IMR-90 (cell line): ENCODE data around the gene PIEZO2. TPM values are rescaled to one million over a fixed set of nuclear protein-coding genes. Genes with fewer than 3 reads are reported as not detected.

ENCODE experiments used
- ATAC-seq: fragments of 200-7000 bp; cut with Tn5 transposase; 2 replicates; pipeline ENCODE4 v1.9.1; 2020; ENCODE audit warnings: low read depth, mild to moderate bottlenecking, moderate library complexity
- BruUV-seq: library from RNA; stranded (reverse); fragments of 400-500 nt; replicated peaks from 2 replicates; lab custom pipeline; 2021; lab: Mats Ljungman, UMichigan
- CTCF ChIA-PET: fragments of 300-600 bp; formaldehyde crosslinking; extraction: SDS; loops from one replicate; lab custom pipeline; 2021; ENCODE audit warnings: antibody characterized with exemption; lab: Yijun Ruan, JAX
- POLR2A ChIA-PET: fragments of 300-600 bp; sonication (Branson Sonifier 250); formaldehyde crosslinking; loops from one replicate; lab custom pipeline; 2022; ENCODE audit warnings: antibody characterized with exemption; ENCODE audit not compliant: unreplicated experiment; lab: Charles Lee
- DNase-seq: peaks from one replicate; pipeline ENCODE4 v3.0.0; 2013
- H2AFZ ChIP-seq: replicated peaks from 2 replicates; pipeline ENCODE3; 2013; ENCODE audit warnings: low read length, mild to moderate bottlenecking; ENCODE audit not compliant: poor library complexity
- H2AK5ac ChIP-seq: 2 replicates; pipeline ENCODE4 v1.6.1; 2013; ENCODE audit warnings: low read depth, low read length, inconsistent platforms
- H2AK9ac ChIP-seq: replicated peaks from 2 replicates; pipeline ENCODE3; 2013; ENCODE audit warnings: mild to moderate bottlenecking, low read depth, low read length, moderate library complexity; ENCODE audit not compliant: poor library complexity
- H2BK120ac ChIP-seq: 2 replicates; pipeline ENCODE4 v1.6.1; 2013; ENCODE audit warnings: low read depth, low read length, inconsistent platforms
- H2BK15ac ChIP-seq: 3 replicates; pipeline ENCODE4 v1.6.1; 2013; ENCODE audit warnings: low read depth, low read length, inconsistent platforms
- H2BK20ac ChIP-seq: 2 replicates; pipeline ENCODE4 v1.6.1; 2013; ENCODE audit warnings: low read depth, mild to moderate bottlenecking, inconsistent platforms, low read length, moderate library complexity
- H2BK5ac ChIP-seq: 2 replicates; pipeline ENCODE4 v1.6.1; 2013; ENCODE audit warnings: mild to moderate bottlenecking, low read depth, low read length, inconsistent platforms; ENCODE audit not compliant: poor library complexity, severe bottlenecking
- H3K14ac ChIP-seq: replicated peaks from 2 replicates; pipeline ENCODE4 v1.6.1; 2013; ENCODE audit warnings: low read depth, low read length, inconsistent platforms
- H3K18ac ChIP-seq: 2 replicates; pipeline ENCODE4 v1.6.1; 2013; ENCODE audit warnings: low read depth, low read length, control low read depth
- H3K23ac ChIP-seq: 2 replicates; pipeline ENCODE4 v1.6.1; 2013; ENCODE audit warnings: low read depth, low read length, inconsistent platforms
- H3K27ac ChIP-seq: 2 replicates; pipeline ENCODE4 v1.5.1; 2013; ENCODE audit warnings: mild to moderate bottlenecking, control low read depth, low read length; ENCODE audit not compliant: insufficient read depth
- H3K27me3 ChIP-seq: 2 replicates; pipeline ENCODE4 v1.6.1; 2013; ENCODE audit warnings: low read length; ENCODE audit not compliant: control insufficient read depth, insufficient read depth
- H3K36me3 ChIP-seq: 2 replicates; pipeline ENCODE4 v1.6.1; 2013; ENCODE audit warnings: low read length, mixed read lengths; ENCODE audit not compliant: control insufficient read depth, insufficient read depth
- H3K4ac ChIP-seq: 2 replicates; pipeline ENCODE4 v1.6.1; 2013; ENCODE audit warnings: low read depth, low read length, inconsistent platforms
- H3K4me1 ChIP-seq: 2 replicates; pipeline ENCODE4 v1.6.1; 2013; ENCODE audit warnings: low read length, mixed read lengths; ENCODE audit not compliant: control insufficient read depth, insufficient read depth
- H3K4me2 ChIP-seq: 2 replicates; pipeline ENCODE4 v1.6.1; 2013; ENCODE audit warnings: low read depth, mild to moderate bottlenecking, control low read depth, low read length, moderate library complexity
- H3K4me3 ChIP-seq: 2 replicates; pipeline ENCODE4 v1.5.1; 2013; ENCODE audit warnings: low read depth, mild to moderate bottlenecking, control low read depth, low read length, moderate library complexity; ENCODE audit not compliant: insufficient read depth
- H3K56ac ChIP-seq: 2 replicates; pipeline ENCODE4 v1.6.1; 2013; ENCODE audit warnings: low read length, inconsistent platforms; ENCODE audit not compliant: insufficient read depth; ENCODE audit errors: extremely low read depth
- H3K79me1 ChIP-seq, 2 experiments: 2 replicates each; pipeline ENCODE4 v1.6.1; 2013; ENCODE audit warnings: low read length in 2 of 2, inconsistent platforms in 1 of 2, low read depth in 1 of 2
- H3K9ac ChIP-seq: 2 replicates; pipeline ENCODE4 v1.6.1; 2013; ENCODE audit warnings: low read depth, low read length, control low read depth
- H3K9me1 ChIP-seq: 2 replicates; pipeline ENCODE4 v1.6.1; 2013; ENCODE audit warnings: low read length, inconsistent platforms; ENCODE audit not compliant: insufficient read depth
- H3K9me3 ChIP-seq: 2 replicates; pipeline ENCODE4 v1.6.1; 2013; ENCODE audit warnings: low read length; ENCODE audit not compliant: control insufficient read depth, insufficient read depth
- H4K20me1 ChIP-seq: 2 replicates; pipeline ENCODE4 v1.6.1; 2013; ENCODE audit warnings: low read length, inconsistent platforms; ENCODE audit not compliant: insufficient read depth
- H4K5ac ChIP-seq: 2 replicates; pipeline ENCODE4 v1.6.1; 2013; ENCODE audit warnings: mild to moderate bottlenecking, low read depth, low read length, control low read depth
- H4K8ac ChIP-seq, 2 experiments: 2 replicates each; pipeline ENCODE4 v1.6.1; 2013; ENCODE audit warnings: low read depth in 2 of 2, low read length in 2 of 2, control low read depth in 1 of 2, inconsistent platforms in 1 of 2
- H4K91ac ChIP-seq: 2 replicates; pipeline ENCODE4 v1.6.1; 2013; ENCODE audit warnings: low read depth, low read length, inconsistent platforms; ENCODE audit not compliant: insufficient read depth
- CEBPB ChIP-seq: IDR thresholded peaks from 2 replicates; pipeline ENCODE4 v1.6.1; 2012; ENCODE audit warnings: low read depth, low read length, improper control_type of control experiment
- MXI1 ChIP-seq: IDR thresholded peaks from 2 replicates; pipeline ENCODE4 v1.6.1; 2012; ENCODE audit warnings: low read depth, mild to moderate bottlenecking, low read length, moderate library complexity, borderline replicate concordance
- whole genome bisulfite sequencing, 2 experiments: methylation state at CpG; one replicate each; pipeline versions ENCODE4 v1.1.5 to v1.1.7; 2013; ENCODE audit warnings: missing lambda C conversion rate in 2 of 2; ENCODE audit not compliant: insufficient read length in 1 of 2; ENCODE audit errors: extremely low coverage in 2 of 2; 5-methylcytosine and 5-hydroxymethylcytosine counted together
- dilution Hi-C: fragments of 300-500 bp; cut with HindIII; formaldehyde crosslinking; loops from one replicate; pipeline ENCODE4 v1.14.3; 2018; ENCODE audit warnings: low sequenced_read_pairs; ENCODE audit not compliant: unreplicated experiment
- in situ Hi-C: fragments of 300-500 bp; cut with MboI; formaldehyde crosslinking; loops from 3 replicates; pipeline ENCODE4 v1.14.3; 2019; ENCODE audit warnings: low sequenced_read_pairs, inconsistent platforms, mixed read lengths
- intact Hi-C: fragments of 100-400 bp; cut with micrococcal nuclease; formaldehyde crosslinking; loops from 2 replicates; pipeline ENCODE4 v1.10.0; 2022
- polyA plus RNA-seq, 3 experiments: library from polyadenylated mRNA; depleted of rRNA; stranded (reverse); fragments of >200 nt; gene quantifications; 2 replicates each; pipeline ENCODE4 v1.2.3, GENCODE V29; 2012; ENCODE audit warnings: low replicate concordance in 1 of 3
- total RNA-seq: library from RNA; depleted of rRNA; stranded (reverse); fragments of >200 nt; gene quantifications from 2 replicates; pipeline ENCODE4 v1.2.3, GENCODE V29; 2012

The PIEZO2 gene
- total and polyA plus RNA-seq, 2 of the 4 experiments (the other 2 are of a cell fraction) = 2.4 to 4.1 TPM

GRCh38 chr18:10792181-10792580, 357.2 kb downstream of the PIEZO2 start:
- peak; percentile 6 for DNase-seq
- dilution Hi-C loops = no loop called here
- Histone ChIP-seq H3K23ac (no peak overlapping the region), H3K79me1 (no peaks in the 10 kb centered on the region), H3K56ac (no peak overlapping the region), H3K9me1 (peaks cover 12% of the 10 kb centered on the region), H4K5ac (no peak overlapping the region), H3K14ac (no peak overlapping the region), H3K27ac (no peak overlapping the region), H3K4me3 (no peak overlapping the region), H4K20me1 (no peaks in the 10 kb centered on the region; the same call in 1 of the 2 replicates), H3K36me3 (peaks cover 4% of the 10 kb centered on the region; the same call in 1 of the 2 replicates), H3K4ac (no peak overlapping the region), H3K9ac (no peak overlapping the region), H2BK20ac (no peak overlapping the region), H2AFZ (no peak overlapping the region), H2AK9ac (no peak overlapping the region), H3K18ac (no peak overlapping the region), H3K9me3 (no peaks in the 10 kb centered on the region), H2BK120ac (no peak overlapping the region), H2BK5ac (no peak overlapping the region), H2BK15ac (no peak overlapping the region), H3K4me1 (peaks cover 5% of the 10 kb centered on the region), H4K8ac (no peak overlapping the region), H4K91ac (no peak overlapping the region), H2AK5ac (no peak overlapping the region), H3K27me3 (no peaks in the 10 kb centered on the region), H3K4me2 (no peak overlapping the region)
- ChIA-PET POLR2A (no interaction called here), CTCF (no interaction called here)
- TF ChIP-seq MXI1 (no peak), CEBPB (peak; percentile 55; the same call in 1 of the 2 replicates)
- in situ Hi-C loops = no loop called here
- WGBS, 2 experiments = no CpG with 5 or more reads among the region's 4 CpGs
- no peak for ATAC-seq
- intact Hi-C loops = no loop called here
- BruUV-seq = no TSS peak
